ENCODE results near the gene RCL1.
A peak's percentile ranks its signal among the peaks of the same experiment; 100 is the strongest.
"Not testable (repeated sequence)": the region's sequence is repeated elsewhere in the genome, so short reads cannot be mapped to it uniquely, and the experiment has no call there.

The RCL1 gene

GRCh38 chr9:4891674-4892073 is 98.9 kb downstream of the RCL1 start:
- DNase-seq = no peak

- DNase-seq = no peak
Observed at GRCh38 chr9:4892501-4893194, 99.9 kb downstream of the RCL1 start.

GRCh38 chr9:4894076-4894475 is 101.3 kb downstream of the RCL1 start:
- no peak for DNase-seq

GRCh38 chr9:4899853-4900252 is 107.1 kb downstream of the RCL1 start:
- not testable (repeated sequence) for DNase-seq

- peak; percentile 29 for DNase-seq
Observed at GRCh38 chr9:4901401-4902134, 108.8 kb downstream of the RCL1 start.

- no peak for DNase-seq
Observed at GRCh38 chr9:4902135-4902475, 109.4 kb downstream of the RCL1 start.

- DNase-seq = no peak
Observed at GRCh38 chr9:4904322-4905134, 111.8 kb downstream of the RCL1 start.

- DNase-seq = no peak
Observed at GRCh38 chr9:4905135-4905490, 112.4 kb downstream of the RCL1 start.
